Endothelial cell of umbilical vein (primary cell): ENCODE measurements around the gene LACTB.

ENCODE experiments used
- EZH2 ChIP-seq: IDR thresholded peaks from 2 replicates; pipeline ENCODE4 v1.6.1; 2012; ENCODE audit warnings: borderline replicate concordance, low read depth, mild to moderate bottlenecking, moderate library complexity, low read length, inconsistent platforms; ENCODE audit not compliant: severe bottlenecking
- POLR2A ChIP-seq: IDR thresholded peaks from 2 replicates; pipeline ENCODE4 v1.6.1; 2012; ENCODE audit warnings: low read depth, mild to moderate bottlenecking, control low read depth, low read length
- POLR2AphosphoS5 ChIP-seq: IDR thresholded peaks from 2 replicates; pipeline ENCODE4 v1.6.1; 2012; ENCODE audit warnings: low read depth, mild to moderate bottlenecking, control low read depth, low read length, moderate library complexity; ENCODE audit not compliant: insufficient read depth
- TF ChIP-seq, protein P1 (sequence below), 2 donors: IDR thresholded peaks; 1 replicate in 1 of 2; 2 replicates in 1 of 2; pipeline ENCODE4 v1.5.1; 2011; ENCODE audit warnings: low read length in 2 of 2, mild to moderate bottlenecking in 2 of 2, moderate library complexity in 2 of 2, control low read depth in 1 of 2, inconsistent platforms in 1 of 2, low read depth in 1 of 2; ENCODE audit not compliant: insufficient read depth in 1 of 2; ENCODE audit errors: extremely low read depth in 1 of 2

DNA sequence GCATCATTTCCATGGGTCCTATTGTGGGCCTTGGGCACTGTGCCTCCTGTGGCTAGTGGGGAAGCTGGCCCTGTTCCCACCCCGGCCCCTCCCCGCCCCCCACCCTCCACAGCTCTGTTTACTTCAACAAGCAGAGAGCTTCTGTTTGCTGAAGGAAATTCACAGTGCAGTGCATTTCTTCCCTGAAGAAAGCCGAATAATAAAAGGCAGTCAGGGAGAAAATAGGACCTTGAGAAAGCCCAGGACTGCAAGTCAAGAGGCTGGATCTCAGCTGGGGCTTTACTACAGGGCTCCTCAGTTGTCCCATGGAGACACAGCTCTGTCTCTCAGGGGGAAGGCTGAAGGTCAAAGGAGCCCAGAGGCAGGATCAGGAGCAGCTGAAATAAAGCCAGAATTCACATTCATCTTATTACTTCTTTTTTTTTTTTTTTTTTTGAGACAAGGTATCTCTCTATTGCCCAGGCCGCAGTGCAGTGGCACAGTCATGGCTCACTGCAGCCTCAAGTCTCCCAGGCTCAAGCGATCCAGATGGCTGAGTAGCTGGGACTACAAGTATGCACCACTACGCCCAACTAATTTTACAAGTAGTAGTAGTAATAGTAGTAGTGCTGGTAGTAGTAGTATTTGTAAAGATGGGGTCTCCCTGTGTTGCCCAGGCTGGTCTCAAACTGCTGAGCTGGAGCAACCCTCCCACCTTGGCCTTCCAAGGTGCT lies 33.0 kb upstream of the LACTB start:
- TF ChIP-seq, protein P1, sequence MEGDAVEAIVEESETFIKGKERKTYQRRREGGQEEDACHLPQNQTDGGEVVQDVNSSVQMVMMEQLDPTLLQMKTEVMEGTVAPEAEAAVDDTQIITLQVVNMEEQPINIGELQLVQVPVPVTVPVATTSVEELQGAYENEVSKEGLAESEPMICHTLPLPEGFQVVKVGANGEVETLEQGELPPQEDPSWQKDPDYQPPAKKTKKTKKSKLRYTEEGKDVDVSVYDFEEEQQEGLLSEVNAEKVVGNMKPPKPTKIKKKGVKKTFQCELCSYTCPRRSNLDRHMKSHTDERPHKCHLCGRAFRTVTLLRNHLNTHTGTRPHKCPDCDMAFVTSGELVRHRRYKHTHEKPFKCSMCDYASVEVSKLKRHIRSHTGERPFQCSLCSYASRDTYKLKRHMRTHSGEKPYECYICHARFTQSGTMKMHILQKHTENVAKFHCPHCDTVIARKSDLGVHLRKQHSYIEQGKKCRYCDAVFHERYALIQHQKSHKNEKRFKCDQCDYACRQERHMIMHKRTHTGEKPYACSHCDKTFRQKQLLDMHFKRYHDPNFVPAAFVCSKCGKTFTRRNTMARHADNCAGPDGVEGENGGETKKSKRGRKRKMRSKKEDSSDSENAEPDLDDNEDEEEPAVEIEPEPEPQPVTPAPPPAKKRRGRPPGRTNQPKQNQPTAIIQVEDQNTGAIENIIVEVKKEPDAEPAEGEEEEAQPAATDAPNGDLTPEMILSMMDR (IDR thresholded peaks at IDR 0.05; ENCODE audit: extremely low read depth in 1 of 2, insufficient read depth in 1 of 2, low read depth in 1 of 2, low read length in 2 of 2): no peak
- TF ChIP-seq EZH2 (no peak), POLR2A (no peak), POLR2AphosphoS5 (no peak)
